ENCODE measurements around the gene MIDN. TPM values are rescaled to one million over a fixed set of nuclear protein-coding genes. Genes with fewer than 3 reads are reported as not detected.
"Not testable (repeated sequence)": the region's sequence is repeated elsewhere in the genome, so short reads cannot be mapped to it uniquely, and the experiment has no call there.

Gene MIDN
- total RNA-seq, 2 experiments from 2014 or later = 86.2 to 88.6 TPM

DNA sequence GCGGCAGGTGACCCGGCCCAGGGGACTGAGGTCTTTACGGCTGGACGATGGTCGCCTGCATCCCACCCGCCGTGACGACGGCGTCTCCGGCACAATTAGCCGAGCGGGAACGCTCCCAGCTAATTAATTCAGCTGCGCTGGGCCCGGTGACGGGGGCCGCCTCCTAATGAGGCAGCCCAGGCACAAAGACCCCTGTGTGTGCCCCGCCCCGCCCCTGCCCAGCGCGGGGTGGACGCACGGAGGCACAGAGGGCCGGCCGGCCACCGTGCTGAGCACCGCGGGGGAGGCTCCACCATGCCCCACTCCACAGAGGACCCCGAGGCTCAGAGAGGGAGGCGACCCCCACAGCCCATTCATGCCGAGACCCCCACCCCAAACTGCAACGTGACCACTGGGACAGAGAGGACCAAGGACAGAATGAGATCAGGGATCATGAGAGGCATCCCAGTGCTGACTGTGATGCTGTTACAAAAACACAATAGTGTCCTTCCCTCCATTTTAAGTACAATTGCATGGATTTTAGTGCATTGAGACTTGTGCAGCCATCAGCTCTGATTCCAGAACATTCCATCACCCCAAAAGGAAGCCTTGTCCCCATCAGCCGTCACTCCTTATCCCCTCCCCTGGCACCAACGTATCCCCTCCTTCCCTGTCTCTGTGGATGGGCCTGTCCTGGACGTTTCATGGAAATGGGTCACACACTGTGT, 54.3 kb downstream of the MIDN start:
- no peak overlapping the region for H3K27ac Mint-ChIP-seq
- H3K9me3 Mint-ChIP-seq = no peaks in the 10 kb centered on the region
- no peak overlapping the region for H3K4me3 Mint-ChIP-seq
- POLR2A ChIA-PET = no interaction called here
- no peak for DNase-seq
- CTCF ChIA-PET = no interaction called here
- no peaks in the 10 kb centered on the region for H3K4me1 Mint-ChIP-seq
- no peaks in the 10 kb centered on the region for H3K36me3 Mint-ChIP-seq (ENCODE audit: low read depth)
- H3K27me3 Mint-ChIP-seq = no peaks in the 10 kb centered on the region

DNA sequence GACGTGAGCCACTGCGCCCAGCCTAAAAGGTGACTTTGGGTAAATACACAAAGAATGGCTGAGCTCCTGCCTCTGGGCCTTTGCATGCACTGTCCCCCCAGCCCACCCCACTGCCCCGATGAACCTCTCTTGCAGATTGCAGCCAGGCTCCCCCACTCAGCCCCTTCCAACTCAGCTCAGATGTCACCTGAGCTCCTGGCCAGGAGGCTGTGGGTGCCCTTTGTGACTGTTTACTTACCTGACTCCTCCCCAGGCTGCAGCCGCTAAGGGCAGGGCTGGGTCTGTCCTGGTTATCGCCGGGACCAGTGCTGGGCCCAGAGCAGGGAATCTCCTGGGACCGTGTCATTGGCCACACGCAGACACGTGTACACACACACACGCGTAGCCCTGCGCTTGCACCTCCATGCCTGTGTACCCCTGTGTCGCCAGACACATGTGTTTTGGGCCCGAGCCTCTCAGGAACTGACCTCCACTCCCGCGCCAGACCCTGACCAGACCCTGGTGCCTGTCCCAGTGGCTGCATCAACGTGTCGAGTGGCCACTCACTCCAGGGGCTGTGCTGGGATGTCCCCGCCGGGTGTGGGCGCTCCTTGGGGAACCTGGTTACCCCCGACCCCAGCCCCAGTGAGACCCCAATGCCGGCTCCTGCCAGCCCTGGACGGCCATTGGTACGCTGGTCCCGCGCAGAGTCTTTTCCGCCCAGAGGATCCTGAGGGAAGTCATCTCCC, 56.0 kb downstream of the MIDN start:
- no peaks in the 10 kb centered on the region for H3K27me3 Mint-ChIP-seq
- no peak for DNase-seq
- ChIA-PET POLR2A (no interaction called here), CTCF (no interaction called here)
- no peak overlapping the region for H3K27ac Mint-ChIP-seq
- H3K4me3 Mint-ChIP-seq = no peak overlapping the region
- no peaks in the 10 kb centered on the region for H3K36me3 Mint-ChIP-seq (ENCODE audit: low read depth)
- H3K4me1 Mint-ChIP-seq = no peaks in the 10 kb centered on the region
- H3K9me3 Mint-ChIP-seq = no peaks in the 10 kb centered on the region

DNA sequence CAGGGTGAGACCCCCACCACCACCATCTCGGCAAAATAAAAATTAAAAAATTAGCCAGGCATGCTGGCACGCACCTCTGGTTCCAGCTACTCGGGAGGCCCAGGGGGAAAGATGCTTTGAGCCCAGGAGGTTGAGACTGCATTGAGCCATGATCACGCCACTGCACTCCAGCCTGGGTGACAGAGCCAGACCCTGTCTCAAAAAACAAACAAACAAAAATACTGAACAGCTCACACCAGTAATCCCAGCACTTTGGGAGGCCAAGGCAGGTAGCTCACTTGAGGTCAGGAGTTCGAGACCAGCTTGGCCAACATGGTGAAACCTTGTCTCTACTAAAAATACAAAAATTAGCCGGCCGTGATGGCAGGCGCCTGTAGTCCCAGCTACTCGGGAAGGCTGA, 57.0 kb downstream of the MIDN start:
- H3K4me3 Mint-ChIP-seq; H3K36me3 Mint-ChIP-seq (ENCODE audit: low read depth); DNase-seq; H3K9me3 Mint-ChIP-seq; H3K27me3 Mint-ChIP-seq; POLR2A ChIA-PET; CTCF ChIA-PET; H3K27ac Mint-ChIP-seq; H3K4me1 Mint-ChIP-seq: not testable (repeated sequence)

- CTCF ChIA-PET = no interaction called here
- DNase-seq = no peak
- peak overlapping the region; percentile 8 for H3K4me3 Mint-ChIP-seq
- H3K27ac Mint-ChIP-seq = no peak overlapping the region
- H3K36me3 Mint-ChIP-seq (ENCODE audit: low read depth) = no peaks in the 10 kb centered on the region
- H3K9me3 Mint-ChIP-seq = no peaks in the 10 kb centered on the region
- no peaks in the 10 kb centered on the region for H3K27me3 Mint-ChIP-seq
- POLR2A ChIA-PET = no interaction called here
- no peaks in the 10 kb centered on the region for H3K4me1 Mint-ChIP-seq
These were observed 58.9 kb downstream of the MIDN start for GRCh38 chr19:1307320-1307719.

GRCh38 chr19:1307755-1308303, 59.4 kb downstream of the MIDN start:
- no peaks in the 10 kb centered on the region for H3K36me3 Mint-ChIP-seq (ENCODE audit: low read depth)
- POLR2A ChIA-PET = no interaction called here
- CTCF ChIA-PET = no interaction called here
- no peak for DNase-seq
- H3K4me3 Mint-ChIP-seq = peak overlapping the region; percentile 8
- H3K4me1 Mint-ChIP-seq = no peaks in the 10 kb centered on the region
- no peaks in the 10 kb centered on the region for H3K27me3 Mint-ChIP-seq
- no peaks in the 10 kb centered on the region for H3K9me3 Mint-ChIP-seq
- no peak overlapping the region for H3K27ac Mint-ChIP-seq

DNA sequence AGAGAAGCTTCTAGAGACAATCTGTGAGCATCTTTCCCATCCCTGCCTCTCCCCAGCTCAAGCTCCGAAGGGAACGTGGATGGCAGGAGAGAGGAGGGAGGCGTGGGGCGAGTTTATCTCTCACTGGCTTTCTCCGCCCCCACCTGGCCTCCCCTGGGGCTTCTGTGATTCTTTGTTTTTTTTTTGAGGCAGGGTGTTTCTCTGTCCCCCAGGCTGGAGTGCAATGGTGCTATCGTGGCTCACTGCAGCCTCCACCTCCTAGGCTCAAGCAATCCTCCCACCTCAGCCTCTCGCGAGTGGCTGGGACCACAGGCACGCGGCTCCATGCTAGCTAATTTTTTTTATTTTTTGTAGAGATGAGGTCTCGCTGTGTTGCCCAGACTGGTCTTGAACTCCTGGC, 60.3 kb downstream of the MIDN start:
- Mint-ChIP-seq H3K9me3 (no peaks in the 10 kb centered on the region), H3K4me1 (no peaks in the 10 kb centered on the region), H3K27me3 (peaks cover 2% of the 10 kb centered on the region), H3K4me3 (no peak overlapping the region), H3K36me3 (ENCODE audit: low read depth) (no peaks in the 10 kb centered on the region), H3K27ac (no peak overlapping the region)
- no peak for DNase-seq
- ChIA-PET POLR2A (no interaction called here), CTCF (no interaction called here)

Other genes starting within 250 kb of the MIDN start
- under 1 TPM in 1 of 2 experiments, not detected in 1; 0.08 TPM for gene GRIN3B, start 248.2 kb upstream of the MIDN start, total RNA-seq
- gene TMEM259, start 227.5 kb upstream of the MIDN start, total RNA-seq = 100 to 1,000 TPM; 181 TPM
- not detected for gene RNU6-2, start 227.1 kb upstream of the MIDN start, total RNA-seq
- gene CNN2, start 222.0 kb upstream of the MIDN start, total RNA-seq = 100 to 1,000 TPM; 513 to 519 TPM
- gene ABCA7, start 208.5 kb upstream of the MIDN start, total RNA-seq = 10 to 100 TPM; 92.7 to 95.1 TPM
- 100 to 1,000 TPM; 419 to 437 TPM for gene ARHGAP45, start 181.4 kb upstream of the MIDN start, total RNA-seq
- 100 to 1,000 TPM; 116 to 120 TPM for gene POLR2E, start 153.2 kb upstream of the MIDN start, total RNA-seq
- 100 to 1,000 TPM; 141 to 148 TPM for gene GPX4, start 144.6 kb upstream of the MIDN start, total RNA-seq
- gene SBNO2, start 74.3 kb upstream of the MIDN start, total RNA-seq = 10 to 100 TPM; 94.4 to 98.2 TPM
- 10 to 100 TPM; 84.2 to 85.1 TPM for gene STK11, start 42.8 kb upstream of the MIDN start, total RNA-seq
- under 1 TPM; 0.35 to 0.55 TPM for gene CBARP, start 10.6 kb upstream of the MIDN start, total RNA-seq
- 100 to 1,000 TPM; 171 to 173 TPM for gene ATP5F1D, start 6.8 kb upstream of the MIDN start, total RNA-seq
- gene CIRBP, start 20.7 kb downstream of the MIDN start, total RNA-seq = 100 to 1,000 TPM; 203 to 204 TPM
- gene FAM174C, start 26.9 kb downstream of the MIDN start, total RNA-seq = 10 to 100 TPM; 45.9 to 50.1 TPM
- gene EFNA2, start 37.3 kb downstream of the MIDN start, total RNA-seq = not detected
- 100 to 1,000 TPM; 107 to 109 TPM for gene NDUFS7, start 135.3 kb downstream of the MIDN start, total RNA-seq
- 10 to 100 TPM; 13.2 to 13.8 TPM for gene GAMT, start 153.0 kb downstream of the MIDN start, total RNA-seq
- 100 to 1,000 TPM; 194 to 218 TPM for gene DAZAP1, start 159.0 kb downstream of the MIDN start, total RNA-seq
- gene RPS15, start 189.8 kb downstream of the MIDN start, total RNA-seq = 1,000 to 10,000 TPM; 1,378 to 1,409 TPM
- gene APC2, start 201.5 kb downstream of the MIDN start, total RNA-seq = under 1 TPM in 1 of 2 experiments, not detected in 1; 0.03 TPM
- 10 to 100 TPM; 38.4 to 38.5 TPM for gene C19orf25, start 230.6 kb downstream of the MIDN start, total RNA-seq
- 1 to 10 TPM; 2.5 to 3.6 TPM for gene PCSK4, start 241.8 kb downstream of the MIDN start, total RNA-seq
- gene REEP6, start 242.6 kb downstream of the MIDN start, total RNA-seq = 1 to 10 TPM; 1.1 to 1.6 TPM